Duodenal mucosa (tissue), 2 donors: ENCODE results near the gene MYZAP.

Experiments
- H3K27ac ChIP-seq: one replicate; pipeline ENCODE4 v1.7.0; 2013; ENCODE audit warnings: low read depth, low read length
- H3K27me3 ChIP-seq, 2 donors: one replicate each; pipeline ENCODE4 v1.7.0; 2013; ENCODE audit warnings: low read length in 2 of 2, control low read depth in 1 of 2; ENCODE audit not compliant: insufficient read depth in 2 of 2, control insufficient read depth in 1 of 2
- H3K36me3 ChIP-seq, 2 donors: one replicate each; pipeline ENCODE4 v1.7.0; 2013; ENCODE audit warnings: low read length in 2 of 2, control low read depth in 1 of 2; ENCODE audit not compliant: insufficient read depth in 2 of 2, control insufficient read depth in 1 of 2
- H3K4me1 ChIP-seq, 2 donors: one replicate each; pipeline ENCODE4 v1.7.0; 2013; ENCODE audit warnings: low read length in 2 of 2, control low read depth in 1 of 2; ENCODE audit not compliant: insufficient read depth in 2 of 2, control insufficient read depth in 1 of 2
- H3K4me3 ChIP-seq, 2 donors: one replicate each; pipeline ENCODE4 v1.7.0; 2013; ENCODE audit warnings: low read length in 2 of 2, low read depth in 1 of 2
- H3K9ac ChIP-seq, 2 donors: one replicate each; pipeline ENCODE4 v1.7.0; 2013; ENCODE audit warnings: low read length in 2 of 2, low read depth in 1 of 2
- H3K9me3 ChIP-seq, 2 donors: one replicate each; pipeline ENCODE4 v1.7.0; 2013; ENCODE audit warnings: low read length in 2 of 2, control low read depth in 1 of 2; ENCODE audit not compliant: control insufficient read depth in 1 of 2

MYZAP gene

GRCh38 chr15:57728436-57728835, 136.7 kb downstream of the MYZAP start:
- H3K9me3 ChIP-seq = peaks cover 0 to 4% of the 10 kb centered on the region in 2 donors
- no peak overlapping the region for H3K27ac ChIP-seq
- no peaks in the 10 kb centered on the region for H3K36me3 ChIP-seq
- no peaks in the 10 kb centered on the region for H3K27me3 ChIP-seq
- H3K4me3 ChIP-seq = no peak overlapping the region
- no peaks in the 10 kb centered on the region for H3K4me1 ChIP-seq
- no peak overlapping the region for H3K9ac ChIP-seq

DNA sequence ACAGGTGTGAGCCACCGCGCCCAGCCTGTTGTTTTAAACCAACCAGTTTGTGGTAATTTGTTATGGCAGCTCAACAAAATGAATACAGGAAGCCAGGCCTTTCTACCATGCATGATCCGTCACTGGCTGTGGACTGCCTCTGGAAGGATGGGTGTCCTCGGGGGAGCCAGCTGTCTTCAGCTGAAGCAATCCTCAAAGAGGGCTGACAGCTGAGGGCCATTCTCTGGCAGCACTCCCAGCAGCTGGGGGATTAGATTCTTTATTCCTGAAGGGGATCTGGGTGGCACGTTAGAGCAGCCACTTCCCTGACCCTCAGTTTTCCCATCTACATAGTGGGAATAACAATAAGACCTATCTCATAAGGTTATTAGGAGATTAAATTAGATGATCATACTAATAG, 139.2 kb downstream of the MYZAP start:
- no peak overlapping the region for H3K9ac ChIP-seq
- no peaks in the 10 kb centered on the region for H3K4me1 ChIP-seq
- no peaks in the 10 kb centered on the region for H3K27me3 ChIP-seq
- H3K36me3 ChIP-seq = no peaks in the 10 kb centered on the region
- no peak overlapping the region for H3K27ac ChIP-seq
- no peak overlapping the region for H3K4me3 ChIP-seq
- H3K9me3 ChIP-seq = no peaks in the 10 kb centered on the region

GRCh38 chr15:57731530-57732103, 139.9 kb downstream of the MYZAP start:
- Histone ChIP-seq H3K27me3 (no peaks in the 10 kb centered on the region), H3K9ac (no peak overlapping the region), H3K4me1 (no peaks in the 10 kb centered on the region), H3K27ac (no peak overlapping the region), H3K36me3 (no peaks in the 10 kb centered on the region), H3K4me3 (no peak overlapping the region), H3K9me3 (no peaks in the 10 kb centered on the region)

DNA sequence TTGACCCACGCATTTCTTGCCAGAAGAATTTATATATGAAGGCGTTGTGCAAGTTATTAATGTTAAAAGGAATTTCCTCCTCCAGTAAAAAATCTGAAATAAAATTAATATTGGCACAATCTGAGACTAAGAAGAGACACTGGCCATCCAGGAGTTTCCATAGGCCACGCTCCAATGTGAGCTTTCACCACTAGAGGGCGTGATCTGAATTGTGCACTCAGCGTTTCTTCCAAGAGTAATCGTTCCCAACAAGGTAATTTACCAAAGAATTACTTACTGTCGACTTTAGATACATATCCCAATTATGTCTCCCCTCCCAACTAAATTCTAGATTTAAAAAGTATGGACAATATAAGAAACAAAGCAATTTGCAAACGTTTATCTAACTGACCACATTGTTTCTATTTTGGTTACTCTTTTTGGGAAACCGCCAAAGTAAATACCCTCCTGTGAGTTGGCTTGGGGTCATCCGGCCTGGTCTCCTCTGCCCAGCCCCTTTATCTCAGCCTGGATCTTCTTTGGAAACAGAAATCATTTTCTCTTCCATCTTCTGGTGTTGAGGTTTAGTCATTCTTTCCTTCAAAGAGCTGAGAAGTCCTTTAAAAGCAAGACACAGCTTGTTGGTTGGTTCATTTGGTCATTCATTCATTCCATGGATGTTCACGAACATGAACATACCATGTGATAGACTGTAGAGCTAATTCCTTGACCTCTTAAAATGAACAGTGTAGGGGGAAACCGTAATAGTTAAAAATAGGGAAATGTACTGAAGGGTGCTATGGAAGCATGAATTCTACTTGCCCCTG, 141.0 kb downstream of the MYZAP start:
- no peaks in the 10 kb centered on the region for H3K36me3 ChIP-seq
- H3K4me3 ChIP-seq = no peak overlapping the region
- H3K4me1 ChIP-seq = no peaks in the 10 kb centered on the region
- no peaks in the 10 kb centered on the region for H3K27me3 ChIP-seq
- H3K9ac ChIP-seq = no peak overlapping the region
- no peak overlapping the region for H3K27ac ChIP-seq
- no peaks in the 10 kb centered on the region for H3K9me3 ChIP-seq

GRCh38 chr15:57734860-57735259, 143.2 kb downstream of the MYZAP start:
- Histone ChIP-seq H3K4me1 (no peaks in the 10 kb centered on the region), H3K27me3 (no peaks in the 10 kb centered on the region), H3K9ac (no peak overlapping the region), H3K4me3 (no peak overlapping the region), H3K27ac (no peak overlapping the region), H3K36me3 (no peaks in the 10 kb centered on the region), H3K9me3 (no peaks in the 10 kb centered on the region)
